HuH-7 (cell line): Measurements from ENCODE around the gene CD8B2.
"Not testable (repeated sequence)": the region's sequence is repeated elsewhere in the genome, so short reads cannot be mapped to it uniquely, and the experiment has no call there.

ENCODE experiments used
- DNase-seq: peaks from one replicate; pipeline ENCODE4 v3.0.0; 2011; ENCODE audit warnings: low spot score

Gene CD8B2

DNA sequence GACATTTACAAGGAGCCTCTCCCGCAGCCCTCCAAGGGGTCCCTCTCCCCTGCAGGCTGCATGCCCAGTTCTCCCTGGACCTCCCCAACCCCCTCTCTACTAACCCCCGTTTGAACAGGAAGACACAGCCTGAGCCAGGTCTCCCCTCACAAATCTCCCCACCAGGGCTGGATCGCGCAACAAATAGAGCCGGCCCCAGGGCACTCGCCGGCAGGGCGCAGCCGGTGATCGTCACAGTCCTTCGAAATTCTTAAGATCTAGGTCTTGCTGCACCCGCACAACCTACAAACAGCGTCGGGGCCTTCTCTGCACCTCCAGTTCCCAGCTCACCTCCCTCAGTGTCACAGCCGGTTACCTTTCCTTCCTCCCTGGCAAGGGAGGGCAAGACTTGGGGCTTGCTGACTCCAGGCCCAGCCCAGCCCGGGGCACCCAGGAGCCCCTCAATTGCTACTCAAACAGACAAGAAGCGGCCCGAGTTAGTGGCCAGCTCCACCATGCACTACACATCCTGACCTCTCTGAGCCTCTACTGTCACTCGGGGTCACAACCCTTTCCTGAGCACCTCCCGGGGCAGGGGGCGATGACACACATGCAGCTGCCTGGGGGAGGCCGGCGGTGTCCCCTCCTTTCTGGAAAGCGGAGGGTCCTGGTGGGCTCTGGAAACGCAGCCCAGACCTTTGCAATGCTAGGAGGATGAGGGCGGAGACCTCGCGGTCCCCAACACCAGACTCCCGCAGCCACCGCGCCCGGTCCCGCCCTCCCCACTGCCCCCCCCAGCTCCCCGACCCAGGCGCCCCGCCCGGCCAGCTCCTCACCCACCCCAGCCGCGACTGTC lies at the start of gene CD8B2:
TSS of gene CD8B2 (plus strand) at position 814 of the 835 bp plus-strand sequence. CDS start 63 bp downstream, outside the sequence.
- not testable (repeated sequence) for DNase-seq

DNA sequence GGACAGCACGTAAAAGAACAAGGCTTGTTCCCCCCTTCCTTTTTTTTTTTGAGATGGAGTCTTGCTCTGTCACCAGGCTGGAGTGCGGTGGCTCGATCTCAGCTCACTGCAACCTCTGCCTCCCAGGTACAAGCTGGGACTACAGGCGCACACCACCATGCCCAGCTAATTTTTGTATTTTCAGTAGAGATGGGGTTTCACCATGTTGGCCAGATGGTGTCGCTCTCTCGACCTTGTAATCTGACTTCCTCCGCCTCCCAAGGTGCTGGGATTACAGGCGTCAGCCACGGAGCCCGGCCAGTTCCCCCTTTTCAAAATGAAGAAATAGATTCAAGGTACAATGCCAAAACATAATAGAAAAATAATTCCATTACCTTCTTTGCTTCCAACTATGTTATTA lies 25.3 kb upstream of the CD8B2 start:
- not testable (repeated sequence) for DNase-seq

DNA sequence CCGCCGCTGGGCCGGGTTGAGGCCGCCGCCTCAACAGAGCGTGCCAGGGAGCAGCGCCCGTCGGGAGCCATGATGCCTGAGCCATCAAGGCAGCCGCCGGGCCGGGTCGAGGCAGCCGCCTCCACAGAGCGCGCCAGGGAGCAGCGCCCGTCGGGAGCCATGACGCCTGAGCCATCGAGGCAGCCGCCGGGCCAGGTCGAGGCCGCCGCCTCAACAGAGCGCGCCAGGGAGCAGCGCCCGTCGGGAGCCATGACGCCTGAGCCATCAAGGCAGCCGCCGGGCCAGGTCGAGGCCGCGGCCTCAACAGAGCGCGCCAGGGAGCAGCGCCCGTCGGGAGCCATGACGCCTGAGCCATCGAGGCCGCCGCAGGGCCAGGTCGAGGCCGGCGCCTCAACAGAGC lies 19.6 kb upstream of the CD8B2 start:
- DNase-seq, result not testable (repeated sequence)

- not testable (repeated sequence) for DNase-seq
These were observed 19.1 kb upstream of the CD8B2 start, which contains the start of gene RGPD3 for GRCh38 chr2:106468107-106468506. TSS of gene RGPD3 (minus strand) at chr2:106468413. CDS start at chr2:106468288, 125 bp downstream.

DNA sequence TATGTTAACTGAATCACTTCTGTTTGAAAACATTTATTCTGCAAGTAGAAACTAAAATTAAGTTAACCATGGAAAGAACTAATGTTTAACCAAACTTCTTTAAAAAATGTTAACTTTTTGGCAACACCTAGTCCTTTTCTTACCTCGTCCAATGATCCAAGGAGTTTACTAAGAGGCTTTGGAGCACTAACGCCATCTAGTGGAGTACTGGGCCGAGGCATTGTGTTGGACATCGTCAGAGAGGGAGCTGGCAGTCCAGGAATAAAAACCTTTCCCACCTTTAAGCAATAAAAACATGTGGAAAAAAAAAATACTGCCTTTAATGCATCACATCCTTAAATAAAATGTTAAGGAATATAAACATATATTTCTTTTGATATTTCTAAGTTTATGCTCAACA lies 16.5 kb upstream of the CD8B2 start:
- DNase-seq, result not testable (repeated sequence)

GRCh38 chr2:106477647-106478046 lies 9.5 kb upstream of the CD8B2 start:
- not testable (repeated sequence) for DNase-seq

DNA sequence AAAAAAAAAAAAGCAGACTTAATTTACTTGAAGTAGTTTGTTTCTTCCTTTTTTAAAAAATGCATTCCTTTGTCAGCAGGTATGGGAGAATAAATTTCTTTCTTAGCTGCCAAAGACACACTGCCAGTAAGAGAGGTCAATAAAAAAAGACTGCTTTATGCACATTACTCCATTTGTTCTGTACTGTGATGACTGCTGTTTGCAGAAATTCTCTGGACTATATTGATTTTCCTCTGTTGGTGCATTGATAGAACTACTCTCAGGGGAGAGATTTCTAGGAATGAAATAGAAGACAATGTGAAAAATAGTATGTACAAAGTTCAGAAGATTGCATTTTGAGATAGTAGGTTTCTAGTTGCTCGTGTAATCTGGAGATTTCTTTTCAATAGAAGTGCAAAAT lies 7.6 kb upstream of the CD8B2 start:
- DNase-seq, result not testable (repeated sequence)

GRCh38 chr2:106487386-106488191 lies 425 bp downstream of the CD8B2 start:
- DNase-seq, result not testable (repeated sequence)

DNA sequence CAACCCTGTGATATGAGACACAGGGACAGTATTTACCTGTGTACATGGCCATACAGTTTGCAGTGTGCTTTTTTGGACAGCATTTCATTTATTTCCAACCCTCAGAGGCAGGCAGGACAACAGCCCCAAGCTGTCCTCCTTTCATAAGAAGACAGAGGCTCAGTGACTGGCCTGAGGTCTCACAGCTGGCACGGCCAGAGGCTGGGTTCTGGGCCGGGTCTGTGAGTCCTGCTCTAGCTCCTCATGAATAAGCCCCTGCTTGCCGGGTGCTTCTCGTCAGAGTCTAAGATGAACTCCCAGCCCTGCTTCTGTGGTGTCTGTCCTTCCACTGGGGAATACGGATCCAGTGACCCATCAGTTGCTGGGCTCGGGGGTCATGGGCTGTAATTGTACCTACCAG lies 2.5 kb downstream of the CD8B2 start:
- DNase-seq, result not testable (repeated sequence)

DNA sequence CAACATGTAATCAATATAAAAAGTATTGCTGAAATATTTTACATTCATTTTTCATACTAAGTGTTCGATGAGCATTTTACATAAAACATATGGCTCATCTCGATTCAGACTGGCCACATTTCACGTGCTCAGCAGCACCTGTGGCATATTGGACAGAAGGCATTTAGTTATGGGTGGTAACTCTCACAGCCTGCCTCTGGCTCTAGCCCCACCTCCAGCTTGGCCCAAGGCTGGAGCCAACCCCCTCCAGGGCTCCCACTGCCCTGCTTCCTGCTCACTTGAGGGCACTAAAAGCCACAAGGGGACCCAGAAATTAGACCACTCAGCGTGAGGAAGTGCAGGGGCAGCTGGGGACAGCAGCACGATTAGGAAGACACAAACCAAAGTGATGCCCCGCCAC lies 5.2 kb downstream of the CD8B2 start:
- DNase-seq, result not testable (repeated sequence)

- not testable (repeated sequence) for DNase-seq
These were observed 5.7 kb downstream of the CD8B2 start for GRCh38 chr2:106492913-106493312.

DNA sequence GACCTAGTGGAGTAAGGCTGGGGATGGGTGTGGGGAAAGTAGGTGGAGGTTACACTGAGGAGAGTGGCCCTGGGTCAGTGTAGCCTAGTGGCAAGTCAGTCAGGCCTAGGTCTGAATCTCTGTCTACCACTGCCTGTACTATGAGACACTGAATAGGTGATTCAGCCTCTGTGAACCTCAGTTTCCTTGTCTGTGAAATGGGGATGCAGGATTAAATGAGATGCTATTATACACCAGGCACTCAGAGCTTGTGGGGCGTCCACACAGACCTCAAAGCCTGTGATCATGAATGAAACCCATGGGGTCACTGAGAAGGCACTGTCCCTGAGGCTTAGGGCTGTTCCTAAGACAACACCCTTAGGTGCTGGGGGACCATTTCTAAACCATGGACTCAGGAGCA lies 11.4 kb downstream of the CD8B2 start:
- not testable (repeated sequence) for DNase-seq

DNA sequence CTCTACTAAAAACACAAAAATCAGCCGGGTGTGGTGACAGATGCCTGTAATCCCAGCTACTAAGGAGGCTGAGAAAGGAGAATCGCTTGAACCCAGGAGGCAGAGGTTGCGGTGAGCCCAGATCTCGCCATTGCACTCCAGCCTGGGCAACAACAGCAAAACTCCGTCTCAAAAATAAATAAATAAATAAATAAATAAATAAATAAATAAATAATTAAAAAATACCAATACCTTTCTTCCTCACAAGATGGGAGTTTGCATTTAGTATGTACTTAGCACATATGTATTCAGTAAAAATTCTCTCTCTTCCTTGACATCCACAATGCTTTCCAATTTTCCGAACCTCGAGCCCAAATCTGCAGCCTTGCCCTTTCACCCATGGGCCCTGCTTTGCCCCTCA lies 13.2 kb downstream of the CD8B2 start:
- not testable (repeated sequence) for DNase-seq

DNA sequence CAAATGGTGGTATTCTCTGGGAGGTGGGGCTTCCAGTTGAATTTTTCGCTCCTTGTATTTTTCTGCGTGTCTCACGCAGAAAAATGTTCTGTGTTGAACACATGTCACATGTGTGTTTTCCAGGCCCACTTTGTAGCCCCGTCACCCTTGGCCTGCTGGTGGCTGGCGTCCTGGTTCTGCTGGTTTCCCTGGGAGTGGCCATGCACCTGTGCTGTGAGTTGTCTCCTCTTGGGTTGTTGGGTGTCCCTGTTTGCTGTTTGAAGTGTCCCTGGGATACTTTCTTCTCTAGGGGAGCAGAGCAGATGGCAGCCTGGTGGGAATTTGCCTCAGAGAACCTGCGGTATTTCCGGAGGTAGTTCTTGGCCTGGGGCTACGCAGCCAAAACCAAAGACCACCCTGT lies 15.2 kb downstream of the CD8B2 start:
- DNase-seq, result not testable (repeated sequence)

- DNase-seq, result not testable (repeated sequence)
These were observed 17.0 kb downstream of the CD8B2 start for GRCh38 chr2:106504192-106504591.

DNA sequence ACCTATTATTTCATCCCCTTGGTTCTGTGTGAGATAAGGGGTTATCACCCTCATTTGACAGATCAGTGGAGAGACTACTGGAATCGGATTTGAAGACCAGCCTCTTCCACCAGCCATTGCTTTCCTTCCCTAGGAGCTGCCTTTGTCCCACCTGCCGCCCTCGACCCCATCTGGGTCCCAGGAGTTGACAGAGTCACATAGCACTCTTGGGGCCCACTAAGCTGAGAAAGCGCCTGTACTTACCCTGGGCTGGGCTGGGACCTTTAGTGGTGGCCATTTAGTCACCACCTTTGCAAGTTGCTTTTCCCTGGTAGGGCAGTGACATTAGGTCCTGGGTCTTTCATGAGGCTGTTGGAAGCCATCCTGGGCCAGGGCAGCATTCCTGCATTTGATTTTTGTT lies 17.6 kb downstream of the CD8B2 start:
- DNase-seq, result not testable (repeated sequence)

GRCh38 chr2:106506002-106506687 lies 19.0 kb downstream of the CD8B2 start:
- DNase-seq, result not testable (repeated sequence)

DNA sequence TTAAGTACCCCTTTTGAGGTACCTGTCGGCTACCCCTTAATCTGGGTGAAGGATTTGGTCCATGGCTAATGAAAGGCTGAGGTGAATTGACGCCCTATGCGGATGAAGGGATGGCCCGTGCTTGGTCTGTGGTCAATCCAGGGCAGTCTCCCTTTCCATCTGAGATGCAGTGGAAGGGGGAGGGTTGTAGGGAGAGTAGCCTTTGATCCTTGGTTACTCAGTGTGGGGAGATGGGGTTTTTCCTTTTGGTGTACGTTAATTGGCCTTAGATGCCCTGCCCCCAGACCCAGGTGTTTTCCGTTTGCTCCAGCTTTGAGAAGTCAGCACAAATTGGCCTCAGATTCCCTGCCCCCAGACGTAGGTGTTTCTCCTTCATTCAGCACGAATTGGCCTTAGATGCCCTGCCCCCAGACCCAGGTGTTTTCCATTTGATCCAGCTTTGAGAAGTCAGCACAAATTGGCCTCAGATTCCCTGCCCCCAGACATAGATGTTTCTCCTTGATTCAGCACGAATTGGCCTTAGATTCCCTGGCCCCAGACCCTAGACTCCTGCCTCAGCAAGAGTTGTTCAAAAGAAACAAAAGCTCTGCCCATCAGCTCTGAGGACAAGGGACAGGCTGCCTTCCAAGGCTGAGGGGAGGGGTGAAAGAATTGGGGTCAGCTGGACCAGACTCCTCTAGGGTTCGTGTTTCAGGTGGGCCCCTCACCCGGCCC lies 21.7 kb downstream of the CD8B2 start:
- DNase-seq, result not testable (repeated sequence)

DNA sequence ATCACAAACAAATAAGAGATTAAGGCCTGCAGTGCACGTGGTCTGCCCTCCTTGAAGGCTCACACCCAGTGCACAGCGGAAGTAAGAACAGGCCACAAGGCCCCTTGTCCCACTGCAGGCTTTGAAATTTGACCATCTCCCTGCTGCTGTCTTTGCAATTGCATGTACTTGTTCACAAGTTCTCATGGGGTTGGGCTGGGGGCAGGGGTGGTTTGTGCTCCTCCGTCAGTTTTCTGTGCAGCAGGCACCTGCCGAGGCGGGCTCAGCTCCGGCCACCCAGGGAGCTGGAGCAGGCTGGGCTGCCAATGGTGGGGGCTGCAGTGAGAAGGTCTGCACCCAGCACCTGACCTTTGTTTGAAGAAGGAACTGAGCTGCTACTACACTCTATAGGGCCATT lies 22.2 kb downstream of the CD8B2 start:
- DNase-seq, result not testable (repeated sequence)

- not testable (repeated sequence) for DNase-seq
These were observed 23.6 kb downstream of the CD8B2 start for GRCh38 chr2:106510791-106511190.

DNA sequence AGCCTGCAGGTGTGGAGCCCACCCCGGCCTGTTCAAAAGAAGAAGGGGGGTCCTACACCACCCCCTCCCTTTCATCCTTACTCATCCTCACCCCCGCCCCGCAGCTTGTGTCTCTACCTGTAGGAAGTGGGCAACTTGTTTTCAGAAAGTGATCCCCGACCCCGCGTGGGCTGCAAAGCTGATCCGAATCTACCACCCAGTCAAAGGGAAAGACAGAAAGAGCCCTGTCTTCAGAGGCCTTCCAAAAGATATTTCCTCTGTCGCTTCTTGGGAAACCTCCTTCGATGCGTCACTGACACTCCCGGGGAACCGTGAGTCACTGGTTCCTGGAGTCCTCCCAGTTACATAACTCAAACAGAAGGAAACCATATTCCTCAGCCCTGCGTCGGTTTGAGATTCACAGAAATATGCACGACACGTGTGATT lies 24.3 kb downstream of the CD8B2 start:
- DNase-seq, result not testable (repeated sequence)
